CD4-positive, alpha-beta T cell (primary cell): ENCODE data around the gene ZPBP2. TPM values are rescaled to one million over a fixed set of nuclear protein-coding genes. Genes with fewer than 3 reads are reported as not detected.

Source experiments
- ATAC-seq: fragments of 200-7000 bp; cut with Tn5 transposase; one replicate; pipeline ENCODE4 v1.10.0; 2022; ENCODE audit warnings: mild to moderate bottlenecking; ENCODE audit not compliant: poor library complexity
- CTCF ChIA-PET: fragments of 350-600 bp; sonication (Branson Sonifier 250); formaldehyde crosslinking; loops from one replicate; lab custom pipeline; 2021; ENCODE audit warnings: antibody characterized with exemption, inconsistent platforms; lab: Charles Lee
- POLR2A ChIA-PET: fragments of 350-600 bp; sonication (Branson Sonifier 250); formaldehyde crosslinking; loops from one replicate; lab custom pipeline; 2021; ENCODE audit warnings: antibody characterized with exemption, inconsistent platforms; lab: Charles Lee
- DNase-seq, 14 experiments: peaks; one replicate each; pipeline ENCODE4 v3.0.0-alpha.2; 2013 to 2020; ENCODE audit warnings: mixed read lengths in 2 of 14
- H3K27ac ChIP-seq, 2 donors: one replicate each; pipeline versions ENCODE4 v1.5.1 to v1.7.0; 2013; ENCODE audit warnings: low read length in 2 of 2, low read depth in 1 of 2, mild to moderate bottlenecking in 1 of 2
- H3K27me3 ChIP-seq, 2 experiments: 1 replicate in 1 of 2; 2 replicates in 1 of 2; pipeline versions ENCODE4 v1.6.1 to v1.7.0; 2013; ENCODE audit warnings: low read length in 2 of 2, control low read depth in 1 of 2, mild to moderate bottlenecking in 1 of 2, moderate library complexity in 1 of 2; ENCODE audit not compliant: insufficient read depth in 2 of 2, control insufficient read depth in 1 of 2
- H3K36me3 ChIP-seq: one replicate; pipeline ENCODE4 v1.6.1; 2013; ENCODE audit warnings: low read length, control low read depth; ENCODE audit not compliant: insufficient read depth
- H3K4me1 ChIP-seq: one replicate; pipeline ENCODE4 v1.6.1; 2013; ENCODE audit warnings: low read length, control low read depth; ENCODE audit not compliant: insufficient read depth
- H3K4me3 ChIP-seq: one replicate; pipeline ENCODE4 v1.5.1; 2013; ENCODE audit warnings: mild to moderate bottlenecking, low read length, moderate library complexity
- H3K9me3 ChIP-seq, 2 experiments: 1 replicate in 1 of 2; 2 replicates in 1 of 2; pipeline versions ENCODE4 v1.6.1 to v1.7.0; 2013; ENCODE audit warnings: low read length in 2 of 2, mild to moderate bottlenecking in 2 of 2, control low read depth in 1 of 2, moderate library complexity in 1 of 2; ENCODE audit not compliant: control insufficient read depth in 1 of 2, insufficient read depth in 1 of 2
- H3K27ac Mint-ChIP-seq: one replicate; pipeline ENCODE4 v1.8.0; 2020; ENCODE audit warnings: mixed read lengths
- H3K27me3 Mint-ChIP-seq: one replicate; pipeline ENCODE4 v1.8.0; 2021; ENCODE audit warnings: mixed read lengths
- H3K36me3 Mint-ChIP-seq: one replicate; pipeline ENCODE4 v1.8.0; 2021; ENCODE audit warnings: low read depth, mixed read lengths
- H3K4me1 Mint-ChIP-seq: one replicate; pipeline ENCODE4 v1.8.0; 2021; ENCODE audit warnings: low read depth, mixed read lengths
- H3K4me3 Mint-ChIP-seq: one replicate; pipeline ENCODE4 v1.8.0; 2020; ENCODE audit warnings: mild to moderate bottlenecking, mixed read lengths
- H3K9me3 Mint-ChIP-seq: one replicate; pipeline ENCODE4 v1.8.0; 2020; ENCODE audit warnings: mixed read lengths
- intact Hi-C, 2 experiments: fragments of 100-400 bp; cut with DNase I in 1 of 2; cut with micrococcal nuclease in 1 of 2; formaldehyde crosslinking; loops; one replicate each; pipeline versions ENCODE4 v1.15.1 to v1.9.0; 2023 to 2025; cut with DNase I, micrococcal nuclease
- polyA plus RNA-seq, 2 donors: library from polyadenylated mRNA; unstranded; fragments of 120-200 nt; gene quantifications; one replicate each; pipeline ENCODE4 v1.2.1, GENCODE V29; 2013
- total RNA-seq, 174 experiments: library from RNA in 2 of 174; stranded (reverse) in 2 of 174; gene quantifications; one replicate each; pipeline ENCODE4 v1.2.3 and lab custom pipeline; 2021 to 2026
- TF ChIP-seq, protein P1 (sequence below): fragments of 200-600 bp; IDR thresholded peaks from one replicate; pipeline ENCODE4 v1.8.0; 2022; ENCODE audit warnings: antibody characterized with exemption, mild to moderate bottlenecking

The ZPBP2 gene, protein sequence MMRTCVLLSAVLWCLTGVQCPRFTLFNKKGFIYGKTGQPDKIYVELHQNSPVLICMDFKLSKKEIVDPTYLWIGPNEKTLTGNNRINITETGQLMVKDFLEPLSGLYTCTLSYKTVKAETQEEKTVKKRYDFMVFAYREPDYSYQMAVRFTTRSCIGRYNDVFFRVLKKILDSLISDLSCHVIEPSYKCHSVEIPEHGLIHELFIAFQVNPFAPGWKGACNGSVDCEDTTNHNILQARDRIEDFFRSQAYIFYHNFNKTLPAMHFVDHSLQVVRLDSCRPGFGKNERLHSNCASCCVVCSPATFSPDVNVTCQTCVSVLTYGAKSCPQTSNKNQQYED
- total RNA-seq (not detected), total RNA-seq (lab: John Stamatoyannopoulos, UW) (0 to 1.6 (median 0.29) reads per million in 172 experiments)
- 0.19 TPM for polyA plus RNA-seq (2013, experiment 1 of 2)
- polyA plus RNA-seq (2013, experiment 2 of 2): 0.14 TPM

DNA sequence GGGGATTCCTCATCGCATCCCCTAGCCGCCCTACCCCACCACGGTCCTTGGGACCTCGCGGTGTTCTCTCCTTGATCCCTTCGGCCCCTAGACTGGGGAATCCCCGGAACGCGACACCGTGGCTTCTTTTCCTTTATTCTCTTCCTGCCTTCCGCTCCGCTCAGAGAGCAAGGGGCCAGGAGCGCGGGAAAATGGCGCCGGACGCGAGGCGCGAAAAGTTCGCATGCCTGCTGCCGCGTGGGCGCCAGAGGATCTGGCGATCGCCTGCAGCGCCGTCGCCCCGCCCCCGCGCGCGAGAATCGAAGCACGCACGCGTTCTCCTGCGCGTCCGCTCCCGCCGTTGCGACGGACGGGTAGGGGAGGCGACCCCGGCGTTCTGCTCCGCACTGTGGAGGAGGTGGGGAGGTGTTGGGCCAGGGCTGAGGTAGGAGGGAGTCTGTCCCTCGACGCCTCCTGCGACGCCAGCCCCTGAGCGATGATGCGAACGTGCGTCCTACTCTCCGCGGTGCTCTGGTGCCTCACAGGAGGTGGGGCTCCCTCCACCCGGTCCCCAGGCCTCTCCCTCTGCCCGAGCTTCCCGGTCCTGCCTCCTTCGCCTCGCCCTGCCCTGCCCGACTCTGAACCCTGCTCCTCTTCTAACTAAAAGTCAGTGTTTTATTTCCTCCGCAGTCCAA is at the start of gene ZPBP2:
ZPBP2 (plus strand) TSS at position 323 of the 674 bp plus-strand sequence; CDS start at position 476, 153 bp downstream.
- Mint-ChIP-seq H3K27me3 (no peaks in the 10 kb centered on the region), H3K27ac (peak within 1 kb of the TSS; percentile 94), H3K36me3 (peaks cover 14% of the 10 kb centered on the region), H3K4me1 (peaks cover 55% of the 10 kb centered on the region), H3K9me3 (no peaks in the 10 kb centered on the region), H3K4me3 (peak within 1 kb of the TSS; percentile 81)
- peak; percentile 6 for ATAC-seq
- TF ChIP-seq, protein P1, sequence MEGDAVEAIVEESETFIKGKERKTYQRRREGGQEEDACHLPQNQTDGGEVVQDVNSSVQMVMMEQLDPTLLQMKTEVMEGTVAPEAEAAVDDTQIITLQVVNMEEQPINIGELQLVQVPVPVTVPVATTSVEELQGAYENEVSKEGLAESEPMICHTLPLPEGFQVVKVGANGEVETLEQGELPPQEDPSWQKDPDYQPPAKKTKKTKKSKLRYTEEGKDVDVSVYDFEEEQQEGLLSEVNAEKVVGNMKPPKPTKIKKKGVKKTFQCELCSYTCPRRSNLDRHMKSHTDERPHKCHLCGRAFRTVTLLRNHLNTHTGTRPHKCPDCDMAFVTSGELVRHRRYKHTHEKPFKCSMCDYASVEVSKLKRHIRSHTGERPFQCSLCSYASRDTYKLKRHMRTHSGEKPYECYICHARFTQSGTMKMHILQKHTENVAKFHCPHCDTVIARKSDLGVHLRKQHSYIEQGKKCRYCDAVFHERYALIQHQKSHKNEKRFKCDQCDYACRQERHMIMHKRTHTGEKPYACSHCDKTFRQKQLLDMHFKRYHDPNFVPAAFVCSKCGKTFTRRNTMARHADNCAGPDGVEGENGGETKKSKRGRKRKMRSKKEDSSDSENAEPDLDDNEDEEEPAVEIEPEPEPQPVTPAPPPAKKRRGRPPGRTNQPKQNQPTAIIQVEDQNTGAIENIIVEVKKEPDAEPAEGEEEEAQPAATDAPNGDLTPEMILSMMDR: no peak
- Histone ChIP-seq H3K4me3 (peak within 1 kb of the TSS; percentile 57), H3K36me3 (no peaks in the 10 kb centered on the region), H3K9me3 (peaks cover 0 to 5% of the 10 kb centered on the region in 2 experiments), H3K27ac (peak within 1 kb of the TSS; percentile 78 to 90), H3K4me1 (peaks cover 29% of the 10 kb centered on the region), H3K27me3 (no peaks in the 10 kb centered on the region)
- intact Hi-C loops: loop anchor here in 1 of 2 experiments (10.0 kb wide), 1 partner anchor 243 kb away; the partner anchor contains the start of gene PPP1R1B
- DNase-seq: peak in 12 of 14 experiments; percentile 16 to 83 (median 45)
- ChIA-PET CTCF (interaction anchor here (1.1 kb wide), 1 partner anchor 114 kb away, joined by 3 read pairs; no protein-coding TSS in a partner anchor), POLR2A (interaction anchor here (0.5 to 1.0 kb wide), 5 partner anchors 58 to 113 kb away, joined by 3 to 6 read pairs (median 3); partner anchors contain the start of gene PSMD3)

GRCh38 chr17:39818358-39819000 is 49.5 kb upstream of the ZPBP2 start:
- Histone ChIP-seq H3K36me3 (peaks cover 23% of the 10 kb centered on the region), H3K4me3 (no peak overlapping the region), H3K4me1 (peaks cover 42% of the 10 kb centered on the region), H3K27me3 (no peaks in the 10 kb centered on the region), H3K27ac (peak overlapping the region; percentile 66 to 68), H3K9me3 (peaks cover 4 to 8% of the 10 kb centered on the region in 2 experiments)
- intact Hi-C loops: loop anchor here (2.0 to 5.0 kb wide), 3 partner anchors 18 to 46 kb away; partner anchors contain the start of gene IKZF3 (in 1 of the 2)
- Mint-ChIP-seq H3K4me1 (peaks cover 85% of the 10 kb centered on the region), H3K4me3 (peak overlapping the region; percentile 53), H3K36me3 (peaks cover 69% of the 10 kb centered on the region), H3K27ac (peak overlapping the region; percentile 94), H3K27me3 (no peaks in the 10 kb centered on the region), H3K9me3 (peaks cover 6% of the 10 kb centered on the region)
- POLR2A ChIA-PET: interaction anchor here (1.0 to 4.3 kb wide), 23 partner anchors 10 to 162 kb away, joined by 3 to 54 read pairs (median 7); partner anchors contain the start of genes IKZF3, LRRC3C, MIEN1 and ORMDL3
- DNase-seq (peak in 3 of 14 experiments; percentile 53 to 68 (median 60)), ATAC-seq (no peak)
- CTCF ChIA-PET: interaction anchor here (1.0 to 1.5 kb wide), 4 partner anchors 24 to 88 kb away, joined by 3 to 4 read pairs (median 3); no protein-coding TSS in a partner anchor
- TF ChIP-seq, protein P1: no peak
